GM12891 (cell line): ENCODE measurements around the gene TMEM86A.

ENCODE experiments used
- POLR2A ChIP-seq: IDR thresholded peaks from 2 replicates; pipeline ENCODE4 v1.6.1; 2011; ENCODE audit warnings: low read depth, low read length, control low read depth
- POLR2AphosphoS5 ChIP-seq: IDR thresholded peaks from 2 replicates; pipeline ENCODE4 v1.6.1; 2011; ENCODE audit warnings: low read depth, low read length, control low read depth
- SPI1 ChIP-seq: IDR thresholded peaks from 2 replicates; pipeline ENCODE4 v1.6.1; 2011; ENCODE audit warnings: low read depth, low read length, control low read depth
- TAF1 ChIP-seq: IDR thresholded peaks from 2 replicates; pipeline ENCODE4 v1.6.1; 2011; ENCODE audit warnings: low read depth, low read length, control low read depth

GRCh38 chr11:18731441-18731840, 32.9 kb downstream of the TMEM86A start:
- no peak for TF ChIP-seq POLR2A
- no peak for TF ChIP-seq TAF1
- no peak for TF ChIP-seq POLR2AphosphoS5
- peak; percentile 44 for TF ChIP-seq SPI1
